Esophagus muscularis mucosa (tissue), 4 donors: ENCODE results near the gene LINC00305. TPM values are rescaled to one million over a fixed set of nuclear protein-coding genes. Genes with fewer than 3 reads are reported as not detected.

Experiments
- DNase-seq: peaks from one replicate; pipeline ENCODE4 v3.0.0-alpha.2; 2017; ENCODE audit errors: extremely low spot score
- H3K27ac ChIP-seq, 4 donors: fragments of 200-600 bp; sonication (generic); replicated peaks in 1 of 4; 1 replicate in 3 of 4; 2 replicates in 1 of 4; pipeline ENCODE4 v1.5.1; 2016 to 2019; ENCODE audit warnings: mild to moderate bottlenecking in 1 of 4
- H3K27me3 ChIP-seq, 4 donors: fragments of 200-600 bp; sonication (generic); one replicate each; pipeline versions ENCODE4 v1.5.1 to v1.6.0; 2016 to 2019
- H3K36me3 ChIP-seq, 4 donors: fragments of 200-600 bp; sonication (generic); one replicate each; pipeline ENCODE4 v1.5.1; 2016 to 2019
- H3K4me1 ChIP-seq, 4 donors: fragments of 200-600 bp; sonication (generic); one replicate each; pipeline ENCODE4 v1.5.1; 2016 to 2019
- H3K4me3 ChIP-seq, 4 donors: fragments of 200-600 bp; sonication (generic); 1 replicate in 2 of 4; 2 replicates in 2 of 4; pipeline ENCODE4 v1.5.1; 2016 to 2019; ENCODE audit warnings: mild to moderate bottlenecking in 4 of 4, moderate library complexity in 1 of 4
- H3K9me3 ChIP-seq, 4 donors: fragments of 200-600 bp; sonication (generic); 1 replicate in 3 of 4; 2 replicates in 1 of 4; pipeline ENCODE4 v1.5.1; 2016 to 2019
- CTCF ChIP-seq, 3 experiments: fragments of 200-600 bp in 2 of 3; fragments of 450-650 bp in 1 of 3; sonication (generic) in 2 of 3; IDR thresholded peaks; one replicate each; pipeline ENCODE4 v1.5.1; 2017 to 2019; ENCODE audit warnings: antibody characterized with exemption in 3 of 3, mild to moderate bottlenecking in 2 of 3, moderate library complexity in 1 of 3
- EP300 ChIP-seq: sonication (generic); formaldehyde crosslinking; IDR thresholded peaks from one replicate; pipeline ENCODE4 v1.6.1; 2017; ENCODE audit warnings: antibody characterized with exemption
- POLR2A ChIP-seq: fragments of 450-650 bp; IDR thresholded peaks from one replicate; pipeline ENCODE4 v1.6.1; 2017; ENCODE audit warnings: antibody characterized with exemption, moderate library complexity, mild to moderate bottlenecking, low read depth
- POLR2AphosphoS5 ChIP-seq, 2 donors: sonication (generic); formaldehyde crosslinking; IDR thresholded peaks; one replicate each; pipeline ENCODE4 v1.6.1; 2017; ENCODE audit warnings: antibody characterized with exemption in 2 of 2
- WGBS: methylation state at CpG from one replicate; pipeline ENCODE4 v1.1.5; 2018; 5-methylcytosine and 5-hydroxymethylcytosine counted together
- intact Hi-C: fragments of 100-400 bp; cut with DNase I; formaldehyde crosslinking; loops from one replicate; pipeline ENCODE4 v1.15.1; 2023
- total RNA-seq, 4 donors: library from RNA; depleted of rRNA; stranded (reverse); fragments of >200 nt; gene quantifications; one replicate each; pipeline versions ENCODE4 v1.1.0 to v1.2.1, GENCODE V29; 2016

The LINC00305 gene
- total RNA-seq, 4 donors from 2014 or later = not detected

- Histone ChIP-seq H3K4me3 (no peak overlapping the region), H3K4me1 (no peaks in the 10 kb centered on the region), H3K27me3 (no peaks in the 10 kb centered on the region), H3K36me3 (no peaks in the 10 kb centered on the region), H3K27ac (no peak overlapping the region), H3K9me3 (no peaks in the 10 kb centered on the region)
- no peak for TF ChIP-seq CTCF (IDR thresholded peaks at IDR 0.05)
- no peak for TF ChIP-seq POLR2A
- no peak for TF ChIP-seq EP300
- no peak for TF ChIP-seq POLR2AphosphoS5 (IDR thresholded peaks at IDR 0.05)
- DNase-seq = no peak
- 83% methylated on average over 2 of the region's 2 CpGs for WGBS
- intact Hi-C loops = no loop called here
Measured at GRCh38 chr18:64127172-64127571, 21.7 kb downstream of the LINC00305 start.

GRCh38 chr18:64119916-64120315 lies 29.0 kb downstream of the LINC00305 start:
- H3K36me3 ChIP-seq = no peaks in the 10 kb centered on the region

GRCh38 chr18:64118406-64118805 lies 30.5 kb downstream of the LINC00305 start:
- intact Hi-C loops = no loop called here
- 69% methylated on average over 3 of the region's 3 CpGs for WGBS
- DNase-seq = no peak
- Histone ChIP-seq H3K4me1 (no peaks in the 10 kb centered on the region), H3K9me3 (no peaks in the 10 kb centered on the region), H3K36me3 (no peaks in the 10 kb centered on the region), H3K4me3 (no peak overlapping the region), H3K27ac (no peak overlapping the region), H3K27me3 (no peaks in the 10 kb centered on the region)
- TF ChIP-seq CTCF (IDR thresholded peaks at IDR 0.05) (no peak), POLR2A (no peak), POLR2AphosphoS5 (IDR thresholded peaks at IDR 0.05) (no peak), EP300 (no peak)

More at GRCh38 chr18:64119916-64120315, 29.0 kb downstream of the LINC00305 start:
- no peak for DNase-seq
- Histone ChIP-seq H3K9me3 (no peaks in the 10 kb centered on the region), H3K4me1 (no peaks in the 10 kb centered on the region), H3K27me3 (no peaks in the 10 kb centered on the region), H3K4me3 (no peak overlapping the region), H3K27ac (no peak overlapping the region)
- intact Hi-C loops = no loop called here
- WGBS = 89% methylated on average over 1 of the region's 1 CpG
- TF ChIP-seq EP300 (no peak), POLR2A (no peak), CTCF (IDR thresholded peaks at IDR 0.05) (no peak), POLR2AphosphoS5 (IDR thresholded peaks at IDR 0.05) (no peak)

GRCh38 chr18:64116571-64117175 lies 32.2 kb downstream of the LINC00305 start:
- Histone ChIP-seq H3K27me3 (no peaks in the 10 kb centered on the region), H3K36me3 (no peaks in the 10 kb centered on the region), H3K4me3 (no peak overlapping the region), H3K9me3 (no peaks in the 10 kb centered on the region), H3K27ac (no peak overlapping the region), H3K4me1 (no peaks in the 10 kb centered on the region)
- intact Hi-C loops = no loop called here
- TF ChIP-seq CTCF (IDR thresholded peaks at IDR 0.05) (no peak), EP300 (no peak), POLR2A (no peak), POLR2AphosphoS5 (IDR thresholded peaks at IDR 0.05) (no peak)
- WGBS = 73% methylated on average over 5 of the region's 5 CpGs
- no peak for DNase-seq

GRCh38 chr18:64115881-64116280 lies 33.0 kb downstream of the LINC00305 start:
- Histone ChIP-seq H3K27ac (no peak overlapping the region), H3K36me3 (no peaks in the 10 kb centered on the region), H3K9me3 (no peaks in the 10 kb centered on the region), H3K4me1 (no peaks in the 10 kb centered on the region), H3K27me3 (no peaks in the 10 kb centered on the region), H3K4me3 (no peak overlapping the region)
- DNase-seq = no peak
- intact Hi-C loops = no loop called here
- no peak for TF ChIP-seq CTCF (IDR thresholded peaks at IDR 0.05)
- TF ChIP-seq POLR2A = no peak
- TF ChIP-seq POLR2AphosphoS5 (IDR thresholded peaks at IDR 0.05) = no peak
- WGBS = 92% methylated on average over 3 of the region's 3 CpGs
